Lung (tissue), 12 donors: Measurements from ENCODE around the gene ERCC6L2. TPM values are rescaled to one million over a fixed set of nuclear protein-coding genes. Genes with fewer than 3 reads are reported as not detected.

Experiments used
- ATAC-seq: fragments of 200-7000 bp; cut with Tn5 transposase; one replicate; pipeline ENCODE4 v1.9.1; 2020; ENCODE audit warnings: moderate number of reproducible peaks; ENCODE audit not compliant: insufficient read depth, low FRiP score
- DNase-seq, 3 donors: peaks; one replicate each; pipeline ENCODE4 v3.0.0-alpha.2; 2013 to 2017
- H3K27ac ChIP-seq, 2 donors: one replicate each; pipeline ENCODE4 v1.5.1; 2013; ENCODE audit warnings: mild to moderate bottlenecking in 2 of 2, moderate library complexity in 2 of 2, control low read depth in 1 of 2, inconsistent platforms in 1 of 2, low read depth in 1 of 2, low read length in 1 of 2
- H3K27me3 ChIP-seq, 3 donors: one replicate each; pipeline ENCODE4 v1.5.1; 2013; ENCODE audit warnings: low read length in 2 of 3; ENCODE audit not compliant: control insufficient read depth in 3 of 3, insufficient read depth in 3 of 3
- H3K36me3 ChIP-seq, 4 donors: one replicate each; pipeline ENCODE4 v1.5.1; 2013; ENCODE audit warnings: low read length in 4 of 4, mild to moderate bottlenecking in 1 of 4, moderate library complexity in 1 of 4; ENCODE audit not compliant: control insufficient read depth in 4 of 4, insufficient read depth in 4 of 4
- H3K4me1 ChIP-seq, 5 donors: one replicate each; pipeline ENCODE4 v1.5.1; 2013; ENCODE audit warnings: low read length in 5 of 5, mild to moderate bottlenecking in 2 of 5, moderate library complexity in 1 of 5; ENCODE audit not compliant: control insufficient read depth in 5 of 5, insufficient read depth in 5 of 5
- H3K4me3 ChIP-seq: one replicate; pipeline ENCODE4 v1.5.1; 2013; ENCODE audit warnings: mild to moderate bottlenecking, control low read depth, moderate library complexity
- H3K9ac ChIP-seq, 2 donors: one replicate each; pipeline ENCODE4 v1.5.1; 2013; ENCODE audit warnings: low read length in 2 of 2, control low read depth in 1 of 2; ENCODE audit not compliant: insufficient read depth in 1 of 2
- H3K9me3 ChIP-seq, 4 donors: one replicate each; pipeline ENCODE4 v1.5.1; 2013; ENCODE audit warnings: low read length in 3 of 4, mild to moderate bottlenecking in 1 of 4, moderate library complexity in 1 of 4; ENCODE audit not compliant: control insufficient read depth in 4 of 4, insufficient read depth in 3 of 4
- WGBS, 2 donors: extraction: QIAGEN DNeasy Blood & Tissue Kit; methylation state at CpG; one replicate each; pipeline ENCODE4 v1.1.7; 2013; 5-methylcytosine and 5-hydroxymethylcytosine counted together
- polyA plus RNA-seq, 2 donors: library from polyadenylated mRNA; stranded (reverse); fragments of 200-250 nt; gene quantifications; one replicate each; pipeline ENCODE4 v1.2.1, GENCODE V29; 2013
- total RNA-seq, 2 donors: library from RNA; depleted of rRNA in 1 of 2; stranded (reverse); fragments of >200 nt in 1 of 2; gene quantifications; one replicate each; pipeline ENCODE4 v1.2.1, GENCODE V29; 2014 to 2021
- TF ChIP-seq, protein P1 (sequence below): IDR thresholded peaks from 2 replicates; pipeline ENCODE4 v1.5.1; 2012; ENCODE audit warnings: mild to moderate bottlenecking; ENCODE audit errors: control extremely low read depth, extremely low read depth
- donor health status: control.
- donor health status: control.
- donor health status: Bipolar disorder and iron deficiency.
- donor health status: healthy.
- donor health status: DM: yes; HTN: yes; CAD: no.

The ERCC6L2 gene
- total and polyA plus RNA-seq, 4 donors: 4.3 to 125 (median 24.5) TPM

GRCh38 chr9:95830768-95831167, 44.7 kb upstream of the ERCC6L2 start:
- ATAC-seq: no peak

GRCh38 chr9:95831810-95832209, 43.7 kb upstream of the ERCC6L2 start:
- no peak for ATAC-seq
- TF ChIP-seq, protein P1, sequence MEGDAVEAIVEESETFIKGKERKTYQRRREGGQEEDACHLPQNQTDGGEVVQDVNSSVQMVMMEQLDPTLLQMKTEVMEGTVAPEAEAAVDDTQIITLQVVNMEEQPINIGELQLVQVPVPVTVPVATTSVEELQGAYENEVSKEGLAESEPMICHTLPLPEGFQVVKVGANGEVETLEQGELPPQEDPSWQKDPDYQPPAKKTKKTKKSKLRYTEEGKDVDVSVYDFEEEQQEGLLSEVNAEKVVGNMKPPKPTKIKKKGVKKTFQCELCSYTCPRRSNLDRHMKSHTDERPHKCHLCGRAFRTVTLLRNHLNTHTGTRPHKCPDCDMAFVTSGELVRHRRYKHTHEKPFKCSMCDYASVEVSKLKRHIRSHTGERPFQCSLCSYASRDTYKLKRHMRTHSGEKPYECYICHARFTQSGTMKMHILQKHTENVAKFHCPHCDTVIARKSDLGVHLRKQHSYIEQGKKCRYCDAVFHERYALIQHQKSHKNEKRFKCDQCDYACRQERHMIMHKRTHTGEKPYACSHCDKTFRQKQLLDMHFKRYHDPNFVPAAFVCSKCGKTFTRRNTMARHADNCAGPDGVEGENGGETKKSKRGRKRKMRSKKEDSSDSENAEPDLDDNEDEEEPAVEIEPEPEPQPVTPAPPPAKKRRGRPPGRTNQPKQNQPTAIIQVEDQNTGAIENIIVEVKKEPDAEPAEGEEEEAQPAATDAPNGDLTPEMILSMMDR: no peak
- no peaks in the 10 kb centered on the region for H3K9me3 ChIP-seq
- H3K27me3 ChIP-seq: no peaks in the 10 kb centered on the region
- no peak overlapping the region for H3K4me3 ChIP-seq
- H3K36me3 ChIP-seq: no peaks in the 10 kb centered on the region
- DNase-seq: no peak
- no peak overlapping the region for H3K9ac ChIP-seq
- peaks cover 0 to 16% (median 7%) of the 10 kb centered on the region in 5 donors for H3K4me1 ChIP-seq
- no peak overlapping the region for H3K27ac ChIP-seq

More at GRCh38 chr9:95830768-95831167, 44.7 kb upstream of the ERCC6L2 start:
- TF ChIP-seq, protein P1: no peak
- no peaks in the 10 kb centered on the region for H3K36me3 ChIP-seq
- 99 to 100% methylated on average over 3 of the region's 3 CpGs for WGBS, 2 donors
- H3K9me3 ChIP-seq: no peaks in the 10 kb centered on the region
- no peak overlapping the region for H3K9ac ChIP-seq
- no peaks in the 10 kb centered on the region for H3K27me3 ChIP-seq
- H3K27ac ChIP-seq: no peak overlapping the region
- H3K4me3 ChIP-seq: no peak overlapping the region
- DNase-seq: no peak
- peaks cover 0 to 16% (median 7%) of the 10 kb centered on the region in 5 donors for H3K4me1 ChIP-seq

- TF ChIP-seq, protein P1: no peak
- no peak overlapping the region for H3K27ac ChIP-seq
- peaks cover 0 to 16% (median 7%) of the 10 kb centered on the region in 5 donors for H3K4me1 ChIP-seq
- H3K9me3 ChIP-seq: no peaks in the 10 kb centered on the region
- H3K9ac ChIP-seq: no peak overlapping the region
- 82 to 87% methylated on average over 6 of the region's 6 CpGs for WGBS, 2 donors
- no peak overlapping the region for H3K4me3 ChIP-seq
- H3K36me3 ChIP-seq: no peaks in the 10 kb centered on the region
- H3K27me3 ChIP-seq: no peaks in the 10 kb centered on the region
- ATAC-seq: no peak
- DNase-seq: peak in 2 of 3 donors; percentile 32 to 36
Observed at GRCh38 chr9:95833546-95834178, 41.8 kb upstream of the ERCC6L2 start.
